Measurements from ENCODE around the gene ERLIN1.

ERLIN1 gene

DNA sequence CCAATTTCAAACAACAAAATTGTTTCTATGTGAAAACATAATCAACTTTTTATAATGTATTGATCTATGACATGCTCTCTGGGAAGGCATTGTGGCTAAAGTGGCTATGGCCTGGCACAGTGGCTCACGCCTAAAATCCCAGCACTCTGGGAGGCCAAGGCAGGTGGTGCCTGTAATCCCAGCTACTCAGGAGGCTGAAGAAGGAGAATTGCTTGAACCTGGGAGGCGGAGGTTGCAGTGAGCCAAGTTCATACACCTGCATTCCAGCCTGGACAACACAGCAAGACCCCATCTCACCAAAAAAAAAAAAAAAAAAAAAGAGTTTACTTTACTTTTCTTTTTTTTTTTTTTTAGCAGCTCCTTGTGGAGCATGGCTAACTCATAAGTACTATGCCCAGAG, 65.3 kb downstream of the ERLIN1 start:
- CTCF ChIA-PET, result interaction anchor here (2.1 kb wide), 1 partner anchor 275 kb away, joined by 6 read pairs; no protein-coding TSS in a partner anchor
- POLR2A ChIA-PET, result no interaction called here
- DNase-seq (ENCODE audit: extremely low spot score), result no peak
- TF ChIP-seq, protein P1, sequence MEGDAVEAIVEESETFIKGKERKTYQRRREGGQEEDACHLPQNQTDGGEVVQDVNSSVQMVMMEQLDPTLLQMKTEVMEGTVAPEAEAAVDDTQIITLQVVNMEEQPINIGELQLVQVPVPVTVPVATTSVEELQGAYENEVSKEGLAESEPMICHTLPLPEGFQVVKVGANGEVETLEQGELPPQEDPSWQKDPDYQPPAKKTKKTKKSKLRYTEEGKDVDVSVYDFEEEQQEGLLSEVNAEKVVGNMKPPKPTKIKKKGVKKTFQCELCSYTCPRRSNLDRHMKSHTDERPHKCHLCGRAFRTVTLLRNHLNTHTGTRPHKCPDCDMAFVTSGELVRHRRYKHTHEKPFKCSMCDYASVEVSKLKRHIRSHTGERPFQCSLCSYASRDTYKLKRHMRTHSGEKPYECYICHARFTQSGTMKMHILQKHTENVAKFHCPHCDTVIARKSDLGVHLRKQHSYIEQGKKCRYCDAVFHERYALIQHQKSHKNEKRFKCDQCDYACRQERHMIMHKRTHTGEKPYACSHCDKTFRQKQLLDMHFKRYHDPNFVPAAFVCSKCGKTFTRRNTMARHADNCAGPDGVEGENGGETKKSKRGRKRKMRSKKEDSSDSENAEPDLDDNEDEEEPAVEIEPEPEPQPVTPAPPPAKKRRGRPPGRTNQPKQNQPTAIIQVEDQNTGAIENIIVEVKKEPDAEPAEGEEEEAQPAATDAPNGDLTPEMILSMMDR (IDR thresholded peaks at IDR 0.05; ENCODE audit: control extremely low read depth, extremely low read depth, low read depth, missing control alignments), result no peak

DNA sequence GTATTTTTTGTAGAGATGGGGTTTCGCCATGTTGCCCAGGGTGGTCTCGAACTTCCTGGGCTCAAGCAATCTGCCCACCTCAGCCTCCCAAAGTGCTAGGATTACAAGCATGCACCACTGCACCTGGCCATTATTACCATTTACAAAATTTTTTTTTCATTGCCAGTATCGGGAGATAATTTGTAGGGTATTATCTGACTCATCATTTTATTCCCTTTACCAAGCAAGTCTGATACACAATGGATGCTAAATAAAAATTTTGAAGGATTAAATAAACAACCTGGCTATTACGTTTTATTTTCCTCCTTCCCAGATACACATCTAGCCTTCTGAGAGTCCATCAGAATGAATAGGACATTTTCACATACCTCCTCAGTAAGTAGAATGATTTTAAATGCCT, 66.1 kb downstream of the ERLIN1 start:
- no peak for DNase-seq (ENCODE audit: extremely low spot score)
- POLR2A ChIA-PET, result no interaction called here
- TF ChIP-seq, protein P1 (IDR thresholded peaks at IDR 0.05; ENCODE audit: control extremely low read depth, extremely low read depth, low read depth, missing control alignments), result no peak
- CTCF ChIA-PET, result interaction anchor here (1.0 to 2.1 kb wide), 2 partner anchors 9 to 274 kb away, joined by 3 to 6 read pairs; no protein-coding TSS in a partner anchor

DNA sequence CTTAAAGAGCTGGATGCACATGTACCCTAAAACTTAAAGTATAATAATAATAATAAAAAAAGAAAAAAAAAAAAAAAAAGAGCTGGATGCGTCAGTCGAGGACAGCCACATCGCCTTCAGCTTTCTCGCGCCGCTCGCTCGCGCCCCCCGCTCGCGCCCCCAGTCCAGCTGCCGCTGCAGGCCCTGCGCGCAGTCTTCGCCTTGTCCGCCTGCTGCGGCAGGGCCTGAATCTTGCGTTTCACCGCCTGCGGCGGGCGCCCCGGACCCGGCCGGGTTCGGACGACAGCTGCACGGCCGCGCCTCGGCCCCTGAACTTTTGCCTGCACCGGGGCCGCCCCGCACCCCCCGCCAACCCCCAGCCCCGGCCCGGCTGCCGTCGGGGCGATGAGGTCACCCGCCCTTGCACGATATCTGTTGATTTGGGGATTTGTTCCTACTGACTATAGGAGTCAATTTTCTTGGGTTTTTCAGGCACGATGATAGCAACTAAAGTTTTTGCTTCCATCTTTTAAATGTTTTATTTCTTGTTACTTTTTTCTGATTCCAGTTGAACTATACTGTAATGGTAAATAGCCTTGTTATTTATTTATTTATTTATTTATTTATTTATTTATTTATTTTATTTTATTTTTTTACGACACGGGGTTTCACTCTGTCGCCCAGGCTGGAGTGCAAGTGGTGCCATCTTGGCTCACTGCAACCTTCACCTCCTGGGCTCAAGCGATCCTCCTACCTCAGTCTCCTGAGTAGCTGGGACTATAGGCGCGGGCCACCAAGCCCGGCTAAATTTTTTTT, 70.7 kb downstream of the ERLIN1 start:
- POLR2A ChIA-PET, result interaction anchor here (0.6 to 0.7 kb wide), 2 partner anchors 28 to 134 kb away, joined by 5 read pairs; no protein-coding TSS in a partner anchor
- CTCF ChIA-PET, result interaction anchor here (1.5 kb wide), 1 partner anchor 270 kb away, joined by 3 read pairs; no protein-coding TSS in a partner anchor
- TF ChIP-seq, protein P1 (IDR thresholded peaks at IDR 0.05; ENCODE audit: control extremely low read depth, extremely low read depth, low read depth, missing control alignments), result no peak
- no peak for DNase-seq (ENCODE audit: extremely low spot score)

DNA sequence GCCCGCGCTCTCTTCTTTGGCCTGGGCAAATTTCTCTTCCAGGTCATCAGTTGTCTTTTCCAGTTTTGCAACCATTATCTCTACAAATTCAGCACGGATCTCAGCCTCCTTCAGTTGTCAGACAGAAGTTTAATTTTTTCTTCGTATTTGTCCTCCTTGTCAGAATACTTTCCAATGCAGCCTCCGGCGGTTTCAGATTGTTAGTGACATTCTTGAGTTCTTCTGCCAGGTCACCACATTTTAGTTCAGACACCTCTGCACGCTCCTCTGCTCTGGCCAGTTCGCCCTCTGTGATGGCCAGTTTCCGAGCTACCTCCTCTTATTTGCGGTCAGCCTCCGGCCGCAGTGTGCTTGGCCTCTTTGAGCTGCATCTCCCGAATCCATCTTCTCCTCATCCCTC, 71.4 kb downstream of the ERLIN1 start:
- TF ChIP-seq, protein P1 (IDR thresholded peaks at IDR 0.05; ENCODE audit: control extremely low read depth, extremely low read depth, low read depth, missing control alignments), result no peak
- DNase-seq (ENCODE audit: extremely low spot score), result no peak
- ChIA-PET CTCF (interaction anchor here (1.5 kb wide), 1 partner anchor 269 kb away, joined by 3 read pairs; no protein-coding TSS in a partner anchor), POLR2A (no interaction called here)

DNA sequence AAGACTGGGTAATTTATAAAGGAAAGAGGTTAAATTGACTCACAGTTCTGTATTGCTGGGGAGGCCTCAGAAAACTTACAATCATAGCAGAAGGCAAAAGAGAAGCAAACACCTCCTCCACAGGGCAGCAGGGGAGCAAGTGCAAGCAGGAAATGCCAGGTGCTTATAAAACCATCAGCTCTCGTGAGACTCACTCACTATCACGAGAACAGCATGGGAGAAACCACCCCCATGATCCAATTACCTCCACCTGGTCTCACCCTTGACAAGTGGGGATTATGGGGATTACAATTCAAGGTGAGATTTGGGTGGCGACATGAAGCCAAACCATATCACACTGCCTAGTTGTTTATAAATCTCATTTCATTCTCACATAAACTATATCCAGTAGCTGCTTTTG, 76.2 kb downstream of the ERLIN1 start:
- ChIA-PET CTCF (interaction anchor here (1.4 to 1.7 kb wide), 2 partner anchors 9 to 264 kb away, joined by 3 read pairs; no protein-coding TSS in a partner anchor), POLR2A (no interaction called here)
- TF ChIP-seq, protein P1 (IDR thresholded peaks at IDR 0.05; ENCODE audit: control extremely low read depth, extremely low read depth, low read depth, missing control alignments), result no peak
- DNase-seq (ENCODE audit: extremely low spot score), result no peak

DNA sequence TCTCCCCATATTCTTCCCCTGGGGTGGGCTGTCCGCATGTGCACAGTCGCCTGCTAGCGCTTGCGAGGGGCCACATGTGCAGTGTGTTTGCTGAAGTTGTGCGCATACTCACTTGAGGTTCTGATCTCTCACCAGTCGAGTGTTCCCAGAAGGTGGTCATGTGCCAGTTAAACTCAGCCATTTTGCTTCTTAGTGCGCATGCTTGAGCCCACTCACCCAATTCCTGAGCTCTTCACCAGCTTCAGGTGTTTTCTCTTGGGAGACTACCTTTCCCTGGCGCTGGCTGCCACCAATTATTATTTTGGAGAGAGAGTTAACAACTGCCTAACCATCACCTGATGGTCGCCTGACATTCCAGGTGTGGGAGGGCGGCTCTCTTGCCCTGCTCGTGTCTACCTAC, 79.0 kb downstream of the ERLIN1 start:
- ChIA-PET POLR2A (no interaction called here), CTCF (no interaction called here)
- TF ChIP-seq, protein P1 (IDR thresholded peaks at IDR 0.05; ENCODE audit: control extremely low read depth, extremely low read depth, low read depth, missing control alignments), result no peak
- DNase-seq (ENCODE audit: extremely low spot score), result no peak

Data from GM10248 (cell line).